Stimulated activated naive CD4-positive, alpha-beta T cell treated with Interleukin-2 at 50 U/mL for 16 hours (primary cell): ENCODE results near the gene FRMD4A.

ENCODE experiments used
- DNase-seq: peaks from one replicate; lab custom pipeline; 2025; lab: John Stamatoyannopoulos, UW

Gene FRMD4A

GRCh38 chr10:14340051-14340744, 9.5 kb upstream of the FRMD4A start:
- DNase-seq: no peak

GRCh38 chr10:14336736-14337135, 6.0 kb upstream of the FRMD4A start:
- DNase-seq: no peak

GRCh38 chr10:14334771-14335170, 4.0 kb upstream of the FRMD4A start:
- no peak for DNase-seq

GRCh38 chr10:14333606-14334005, 2.9 kb upstream of the FRMD4A start:
- DNase-seq: no peak

GRCh38 chr10:14332903-14333302, 2.2 kb upstream of the FRMD4A start:
- DNase-seq: no peak

- no peak for DNase-seq
These were observed 964 bp downstream of the FRMD4A start for GRCh38 chr10:14329746-14330173.

GRCh38 chr10:14328881-14329672, 1.6 kb downstream of the FRMD4A start:
- DNase-seq: no peak

GRCh38 chr10:14327527-14327926, 3.2 kb downstream of the FRMD4A start:
- no peak for DNase-seq

GRCh38 chr10:14326581-14326980, 4.1 kb downstream of the FRMD4A start:
- DNase-seq: no peak

GRCh38 chr10:14325325-14325955, 5.3 kb downstream of the FRMD4A start:
- peak; percentile 14 for DNase-seq

GRCh38 chr10:14322526-14323188, 8.1 kb downstream of the FRMD4A start:
- DNase-seq: no peak

GRCh38 chr10:14318007-14318406, 12.7 kb downstream of the FRMD4A start:
- no peak for DNase-seq

GRCh38 chr10:14312014-14312413, 18.7 kb downstream of the FRMD4A start:
- no peak for DNase-seq

- no peak for DNase-seq
These were observed 19.3 kb downstream of the FRMD4A start for GRCh38 chr10:14311206-14311957.

GRCh38 chr10:14309593-14309992, 21.1 kb downstream of the FRMD4A start:
- no peak for DNase-seq

- DNase-seq: no peak
These were observed 24.5 kb downstream of the FRMD4A start for GRCh38 chr10:14306190-14306589.

GRCh38 chr10:14304046-14304445, 26.7 kb downstream of the FRMD4A start:
- no peak for DNase-seq

GRCh38 chr10:14302035-14302434, 28.7 kb downstream of the FRMD4A start:
- no peak for DNase-seq

- no peak for DNase-seq
These were observed 31.2 kb downstream of the FRMD4A start for GRCh38 chr10:14299556-14299955.

GRCh38 chr10:14296065-14296709, 34.5 kb downstream of the FRMD4A start:
- DNase-seq: no peak
